Measurements from ENCODE around the gene RGS12.

DNA sequence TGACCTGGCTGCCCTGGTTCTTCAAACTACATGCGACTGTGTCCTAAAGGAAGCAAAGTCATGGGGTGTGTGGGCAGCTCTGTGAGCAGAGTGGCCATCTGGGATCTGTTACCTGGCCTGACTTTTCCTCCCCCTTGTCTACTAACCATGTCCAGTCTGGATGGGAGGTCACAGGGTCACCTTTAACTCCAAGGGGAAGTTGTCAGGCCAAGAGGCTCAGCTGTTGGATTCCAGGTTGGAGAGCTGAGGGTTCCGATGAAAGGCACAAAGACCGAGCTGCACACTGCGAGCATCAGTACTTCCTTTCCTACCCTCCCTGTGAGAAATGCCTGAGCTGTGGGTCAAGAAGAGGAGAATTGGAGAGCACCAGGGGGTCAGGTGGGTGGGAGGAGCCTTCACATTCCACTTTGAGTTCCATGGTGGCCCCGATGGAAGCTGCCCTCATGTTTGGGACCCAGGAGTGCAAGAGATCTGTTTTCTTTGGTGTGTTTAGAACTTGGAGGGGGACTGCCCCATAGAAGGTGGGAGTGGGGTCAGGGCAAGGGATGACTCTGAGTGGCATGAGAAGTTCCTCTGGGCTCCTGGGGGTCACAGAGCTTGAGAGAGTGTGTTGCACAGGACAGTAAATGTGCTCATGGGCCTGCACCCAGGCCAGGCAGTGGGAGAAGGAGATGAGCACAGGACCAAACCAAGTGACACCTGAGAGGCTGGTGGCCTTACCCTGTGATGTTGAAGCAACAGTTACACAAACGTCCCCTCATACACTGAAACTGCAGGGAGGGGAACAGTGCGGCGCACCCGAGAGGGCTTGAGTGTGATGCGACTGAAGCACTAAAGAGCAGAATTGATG, 36.2 kb downstream of the RGS12 start:
- TF ChIP-seq EZH2 (IDR thresholded peaks at IDR 0.05; ENCODE audit: insufficient read depth, poor library complexity, severe bottlenecking): no peak
- no peak for TF ChIP-seq EZH2phosphoT487 (IDR thresholded peaks at IDR 0.05; ENCODE audit: insufficient read depth, low read depth)

All from GM23248 (cell line).